ENCODE measurements around the gene CACNA1H. TPM values are rescaled to one million over a fixed set of nuclear protein-coding genes. Genes with fewer than 3 reads are reported as not detected.

Gene CACNA1H
- total and polyA plus RNA-seq, 2 of the 4 experiments (the other 2 are of a cell fraction): 1.6 to 5.8 TPM

DNA sequence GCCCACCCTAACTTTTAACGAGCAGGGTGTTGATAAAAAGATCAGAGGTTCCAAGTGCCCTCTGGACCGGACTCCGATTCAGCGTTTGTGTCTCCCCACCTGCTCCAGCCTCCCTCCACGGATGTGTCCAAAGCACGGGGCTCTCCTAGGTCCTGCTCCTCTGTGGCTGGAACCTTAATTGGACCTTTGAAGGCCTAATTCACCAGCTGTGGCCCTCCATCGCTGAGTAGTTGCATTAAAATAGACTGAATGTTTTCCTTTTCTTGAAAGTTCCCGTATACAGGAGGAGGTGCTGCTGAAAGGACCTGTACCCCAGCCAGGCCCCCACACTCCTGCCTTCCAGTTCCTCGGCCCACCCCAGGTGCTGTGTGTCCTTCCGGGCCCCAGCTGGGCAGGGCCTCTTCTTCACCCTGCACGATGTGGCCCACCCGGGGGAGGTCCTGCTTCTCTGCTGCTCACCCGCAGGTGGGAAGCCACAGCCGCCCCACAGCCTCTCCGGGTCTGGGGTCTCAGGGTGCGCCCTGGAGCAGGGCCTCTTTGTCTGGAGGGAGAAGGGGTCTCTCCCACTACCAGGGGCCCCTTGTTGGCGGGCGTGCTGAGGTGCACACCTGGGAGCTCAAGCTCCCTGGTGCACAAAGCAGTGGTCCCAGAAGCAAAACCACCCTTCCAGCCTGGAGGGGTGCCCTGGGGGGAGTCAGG, 1.3 kb upstream of the CACNA1H start:
- H2BK15ac ChIP-seq (ENCODE audit: low read depth, low read length): no peak overlapping the region
- no peak overlapping the region for H4K5ac ChIP-seq (ENCODE audit: low read depth, low read length)
- H4K91ac ChIP-seq (ENCODE audit: insufficient read depth, low read depth, low read length): no peak overlapping the region
- ChIA-PET CTCF (no interaction called here), POLR2A (ENCODE audit: unreplicated experiment) (no interaction called here)
- peaks cover 5% of the 10 kb centered on the region; the same call in 1 of the 2 replicates for H3K9me3 ChIP-seq (ENCODE audit: control insufficient read depth, insufficient read depth, low read length)
- no peak overlapping the region for H2BK5ac ChIP-seq (ENCODE audit: low read depth, low read length, poor library complexity, severe bottlenecking)
- no peak overlapping the region for H3K4ac ChIP-seq (ENCODE audit: low read depth, low read length)
- intact Hi-C loops (cut with micrococcal nuclease): no loop called here
- H3K4me3 ChIP-seq (ENCODE audit: insufficient read depth, low read depth, low read length): no peak overlapping the region
- no peak overlapping the region for H3K23ac ChIP-seq (ENCODE audit: low read depth, low read length)
- no peaks in the 10 kb centered on the region for H3K36me3 ChIP-seq (ENCODE audit: control insufficient read depth, insufficient read depth, low read length)
- no peak overlapping the region for H2BK20ac ChIP-seq (ENCODE audit: low read depth, low read length)
- H3K18ac ChIP-seq (ENCODE audit: low read depth, low read length): no peak overlapping the region
- H3K4me2 ChIP-seq (ENCODE audit: low read depth, low read length): no peak overlapping the region
- no peak overlapping the region for H2AK5ac ChIP-seq (ENCODE audit: low read depth, low read length)
- no peak overlapping the region for H2BK120ac ChIP-seq (ENCODE audit: low read depth, low read length)
- H3K27me3 ChIP-seq (ENCODE audit: control insufficient read depth, insufficient read depth, low read length): peaks cover 6% of the 10 kb centered on the region; the same call in 1 of the 2 replicates
- H4K8ac ChIP-seq (ENCODE audit: low read depth in 2 of 2, low read length in 2 of 2): no peak overlapping the region
- peaks cover 12% of the 10 kb centered on the region; the same call in 1 of the 2 replicates for H3K4me1 ChIP-seq (ENCODE audit: control insufficient read depth, insufficient read depth, low read length)
- no peak overlapping the region for H3K56ac ChIP-seq (ENCODE audit: extremely low read depth, insufficient read depth, low read length)
- H3K9ac ChIP-seq (ENCODE audit: low read depth, low read length): no peak overlapping the region
- 81% methylated on average over 4 of the region's 18 CpGs; no CpG with 5 or more reads in 1 of the 2 experiments for WGBS, 2 experiments (ENCODE audit: extremely low coverage in 2 of 2, insufficient read length in 1 of 2)
- no peak for TF ChIP-seq CHD1 (IDR thresholded peaks at IDR 0.05; ENCODE audit: low read depth, low read length)
- TF ChIP-seq, protein P1, sequence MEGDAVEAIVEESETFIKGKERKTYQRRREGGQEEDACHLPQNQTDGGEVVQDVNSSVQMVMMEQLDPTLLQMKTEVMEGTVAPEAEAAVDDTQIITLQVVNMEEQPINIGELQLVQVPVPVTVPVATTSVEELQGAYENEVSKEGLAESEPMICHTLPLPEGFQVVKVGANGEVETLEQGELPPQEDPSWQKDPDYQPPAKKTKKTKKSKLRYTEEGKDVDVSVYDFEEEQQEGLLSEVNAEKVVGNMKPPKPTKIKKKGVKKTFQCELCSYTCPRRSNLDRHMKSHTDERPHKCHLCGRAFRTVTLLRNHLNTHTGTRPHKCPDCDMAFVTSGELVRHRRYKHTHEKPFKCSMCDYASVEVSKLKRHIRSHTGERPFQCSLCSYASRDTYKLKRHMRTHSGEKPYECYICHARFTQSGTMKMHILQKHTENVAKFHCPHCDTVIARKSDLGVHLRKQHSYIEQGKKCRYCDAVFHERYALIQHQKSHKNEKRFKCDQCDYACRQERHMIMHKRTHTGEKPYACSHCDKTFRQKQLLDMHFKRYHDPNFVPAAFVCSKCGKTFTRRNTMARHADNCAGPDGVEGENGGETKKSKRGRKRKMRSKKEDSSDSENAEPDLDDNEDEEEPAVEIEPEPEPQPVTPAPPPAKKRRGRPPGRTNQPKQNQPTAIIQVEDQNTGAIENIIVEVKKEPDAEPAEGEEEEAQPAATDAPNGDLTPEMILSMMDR (conservative IDR thresholded peaks at IDR 0.05; ENCODE audit: low read depth, low read length): no peak
- no peak overlapping the region for H2AFZ ChIP-seq (replicated peaks; ENCODE audit: low read length, poor library complexity)
- H2AK9ac ChIP-seq (replicated peaks; ENCODE audit: low read depth, low read length, poor library complexity): no peak overlapping the region
- ATAC-seq (ENCODE audit: low read depth): no peak
- no peaks in the 10 kb centered on the region for H3K79me1 ChIP-seq (ENCODE audit: low read depth in 1 of 2, low read length in 2 of 2)
- in situ Hi-C loops (cut with MboI; ENCODE audit: low sequenced_read_pairs): no loop called here
- BruUV-seq (replicated peaks): no TSS peak
- no peak overlapping the region for H3K14ac ChIP-seq (replicated peaks; ENCODE audit: low read depth, low read length)
- peaks cover 6% of the 10 kb centered on the region for H4K20me1 ChIP-seq (ENCODE audit: insufficient read depth, low read length)
- DNase-seq: no peak
- H3K27ac ChIP-seq (ENCODE audit: insufficient read depth, low read length): no peak overlapping the region
- dilution Hi-C loops (cut with HindIII; ENCODE audit: low sequenced_read_pairs, unreplicated experiment): no loop called here
- no peaks in the 10 kb centered on the region for H3K9me1 ChIP-seq (ENCODE audit: insufficient read depth, low read length)
